Right ventricle myocardium superior (tissue), 1 donor: ENCODE measurements around the gene LRFN5. TPM values are rescaled to one million over a fixed set of nuclear protein-coding genes. Genes with fewer than 3 reads are reported as not detected.
"Not testable (repeated sequence)": the region's sequence is repeated elsewhere in the genome, so short reads cannot be mapped to it uniquely, and the experiment has no call there.

ENCODE experiments used
- ATAC-seq: fragments of 200-7000 bp; cut with Tn5 transposase; one replicate; pipeline ENCODE4 v1.9.1; 2020; ENCODE audit warnings: mild to moderate bottlenecking; ENCODE audit not compliant: poor library complexity
- DNase-seq: peaks from one replicate; pipeline ENCODE4 v3.0.0-alpha.2; 2020
- intact Hi-C: fragments of 100-400 bp; cut with DNase I; formaldehyde crosslinking; loops from one replicate; pipeline ENCODE4 v1.11.2; 2022
- total RNA-seq: library from RNA; stranded (reverse); fragmentation: NEBNext Ultra II Directional; extraction: Animal tissue kit (Norgen Biotek cat#: 25700); gene quantifications from one replicate; pipeline ENCODE4 v1.2.1, GENCODE V29; 2021
- donor health status: DM: no; HTN: yes; CAD: no; lungs with severe emphysema.

LRFN5 gene
- total RNA-seq, 1 donor from 2014 or later: 1.2 TPM

DNA sequence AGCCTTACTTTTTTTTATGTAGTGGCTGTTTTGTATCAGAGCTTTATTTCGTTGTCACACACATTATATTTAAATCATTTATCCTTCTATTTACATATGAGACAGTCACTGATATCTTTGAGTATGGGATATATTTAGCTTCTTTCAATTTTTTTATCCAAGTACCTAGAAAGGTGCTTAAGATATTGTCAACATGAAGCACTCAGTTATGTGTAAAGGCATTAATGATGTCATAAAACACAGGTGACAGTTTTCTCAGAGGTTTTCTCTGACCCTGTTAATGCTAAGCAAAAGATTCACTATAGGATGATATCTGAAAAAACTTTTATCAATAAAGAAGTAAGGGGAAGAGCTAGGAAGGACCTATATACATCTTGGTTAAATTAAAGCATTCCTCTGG, 23.2 kb downstream of the LRFN5 start:
- no peak for DNase-seq
- intact Hi-C loops: no loop called here
- ATAC-seq: no peak

DNA sequence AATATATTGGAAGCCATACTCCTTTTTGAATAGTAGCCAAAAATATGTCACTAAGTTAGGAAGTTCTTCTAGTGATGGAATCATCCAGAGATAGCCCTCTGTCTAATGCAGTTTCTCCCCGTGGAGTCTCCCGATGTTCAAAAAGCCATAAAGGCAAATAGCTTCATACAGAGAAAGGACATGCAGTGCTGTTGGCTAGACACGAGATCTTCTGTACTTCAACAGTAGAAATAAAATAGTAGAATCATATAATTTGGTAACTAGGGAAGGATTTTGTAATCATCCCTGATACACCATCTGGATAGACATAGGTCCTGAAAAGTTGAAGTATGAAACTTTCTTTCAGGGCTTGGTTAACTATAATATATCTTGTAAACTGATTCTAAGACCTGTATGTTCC, 27.6 kb downstream of the LRFN5 start:
- ATAC-seq (no peak), DNase-seq (no peak)
- intact Hi-C loops: no loop called here

DNA sequence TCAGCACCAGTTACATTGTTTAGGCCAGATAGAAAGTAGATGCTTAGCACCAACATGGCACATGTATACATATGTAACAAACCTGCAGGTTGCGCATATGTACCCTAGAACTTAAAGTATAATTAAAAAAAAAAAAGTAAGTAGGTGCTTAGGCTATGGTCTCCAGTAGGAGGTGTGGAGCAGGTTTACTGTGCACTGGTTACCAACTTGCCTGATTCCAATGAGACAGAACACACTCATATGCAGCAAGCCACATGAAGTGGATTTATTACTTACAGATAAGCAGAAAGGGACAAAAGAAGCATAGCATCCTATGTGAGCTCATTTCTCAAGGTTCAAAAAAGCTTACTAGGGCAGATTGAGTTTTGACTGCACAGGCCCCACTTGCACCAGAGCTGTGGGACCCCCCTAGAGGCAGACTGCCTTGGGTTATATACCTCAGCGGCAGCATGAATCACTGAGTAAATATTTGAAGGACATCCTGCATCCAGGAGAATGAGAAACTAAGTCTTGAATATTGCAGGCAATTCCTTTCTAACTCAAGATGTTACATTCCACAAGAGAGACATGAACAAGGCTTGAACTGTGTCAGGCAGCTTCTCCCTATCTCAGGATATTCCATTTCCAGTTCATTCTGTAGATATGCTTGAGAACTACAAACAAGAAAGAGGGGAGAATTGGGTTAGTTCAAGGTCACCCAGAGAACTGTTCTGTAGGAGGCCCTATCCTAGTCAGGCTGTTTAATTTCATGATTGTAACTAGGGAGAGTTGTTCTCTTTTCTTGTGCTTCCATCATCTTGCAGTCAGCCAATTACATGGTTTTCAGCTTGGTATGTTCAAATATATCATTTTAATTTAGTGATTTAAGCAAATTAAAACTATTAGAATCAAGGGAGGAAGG, 30.1 kb downstream of the LRFN5 start:
- ATAC-seq (no peak), DNase-seq (no peak)
- intact Hi-C loops: no loop called here

DNA sequence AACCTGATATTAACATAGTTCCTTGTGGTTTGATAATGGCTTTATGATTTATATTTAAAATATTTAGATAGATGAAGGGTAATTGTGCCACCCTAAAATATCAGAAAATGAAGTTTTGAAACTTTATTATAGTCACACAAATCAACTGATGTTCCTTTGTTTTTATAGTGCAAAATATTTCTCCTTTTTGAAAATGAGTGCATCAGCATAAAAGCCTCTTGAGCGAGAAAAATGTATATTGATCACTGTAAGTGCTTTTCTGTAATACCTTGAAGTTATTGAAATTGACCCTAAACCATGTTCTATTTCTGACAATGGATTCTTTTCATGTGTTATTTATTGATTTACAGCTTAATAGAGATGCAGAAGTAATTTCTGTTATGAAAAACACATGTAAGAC, 35.0 kb downstream of the LRFN5 start:
- intact Hi-C loops: no loop called here
- ATAC-seq (no peak), DNase-seq (no peak)

DNA sequence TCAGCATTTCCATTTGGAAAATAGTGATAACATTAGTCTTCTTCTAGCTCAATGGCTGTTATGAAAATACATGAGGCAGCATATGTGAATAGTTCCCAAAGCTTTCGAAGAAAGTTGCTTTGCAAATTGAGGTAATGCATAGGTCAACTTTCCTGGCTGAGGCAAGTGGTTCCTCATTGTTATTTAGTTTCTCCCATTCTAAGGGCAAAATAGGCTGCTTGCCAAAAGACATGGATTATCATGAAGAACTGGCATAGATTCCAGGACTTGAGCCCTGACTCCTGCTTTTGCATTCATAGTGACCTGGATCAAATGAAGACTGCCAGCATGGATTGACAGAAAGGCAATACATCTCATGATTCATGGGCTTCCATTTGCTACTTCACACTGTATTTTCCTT, 35.7 kb downstream of the LRFN5 start:
- intact Hi-C loops: no loop called here
- no peak for ATAC-seq
- DNase-seq: no peak

DNA sequence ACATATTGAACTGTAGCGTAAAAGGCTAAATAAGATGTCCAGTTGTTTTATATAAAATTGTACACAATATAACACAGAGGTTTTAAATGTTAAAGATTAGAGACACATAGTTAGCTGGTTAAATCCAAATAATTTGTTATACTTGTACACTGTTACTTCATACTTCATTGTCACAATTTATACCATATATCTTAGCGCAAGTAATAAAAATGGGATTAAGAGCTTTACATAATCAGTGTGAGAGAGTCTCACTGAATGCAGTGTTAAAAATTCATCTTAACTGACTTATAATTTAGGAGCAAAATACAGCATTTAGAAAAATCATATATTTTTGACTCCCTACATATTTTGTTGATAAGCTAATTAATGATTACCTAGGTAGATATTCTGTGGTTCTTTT, 36.1 kb downstream of the LRFN5 start:
- intact Hi-C loops: no loop called here
- no peak for ATAC-seq
- DNase-seq: no peak

DNA sequence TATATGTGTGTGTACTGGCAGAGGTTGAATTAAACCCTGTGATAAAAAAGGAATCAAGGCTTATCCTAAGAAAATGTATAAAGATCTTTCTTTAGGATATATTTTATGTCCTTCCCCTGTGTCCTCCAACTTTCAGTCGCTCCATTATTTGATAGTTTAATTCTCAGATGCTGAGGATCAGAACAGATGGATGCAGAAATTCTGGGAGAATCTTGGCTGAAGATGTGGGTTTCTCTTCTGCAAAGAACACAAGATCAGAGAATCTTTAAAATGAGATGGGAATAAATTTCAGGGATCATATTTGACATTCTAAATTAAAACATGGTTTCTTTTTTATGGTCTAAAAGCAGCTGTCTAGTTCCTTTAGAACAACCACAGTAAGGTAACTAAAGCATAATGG, 37.9 kb downstream of the LRFN5 start:
- intact Hi-C loops: no loop called here
- no peak for DNase-seq
- ATAC-seq: no peak

DNA sequence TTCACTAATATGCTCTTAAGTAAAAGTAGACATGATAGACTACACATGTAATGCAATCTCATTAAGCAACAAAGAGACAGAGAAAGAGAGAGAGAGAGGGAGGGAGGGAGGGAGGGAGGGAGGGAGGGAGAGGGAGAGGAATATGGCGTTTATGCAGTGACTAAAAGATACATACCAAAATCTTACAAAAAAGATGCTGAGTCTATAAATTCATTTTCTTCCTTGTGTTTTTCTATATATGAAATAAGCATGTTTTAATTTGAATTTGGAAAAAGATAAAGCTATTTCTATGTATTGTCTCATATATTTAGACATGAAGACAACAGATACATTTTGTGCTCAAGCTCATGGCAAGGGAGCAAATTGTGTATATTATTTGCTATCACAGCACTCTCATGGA, 44.1 kb downstream of the LRFN5 start:
- intact Hi-C loops: no loop called here
- DNase-seq (no peak), ATAC-seq (no peak)

DNA sequence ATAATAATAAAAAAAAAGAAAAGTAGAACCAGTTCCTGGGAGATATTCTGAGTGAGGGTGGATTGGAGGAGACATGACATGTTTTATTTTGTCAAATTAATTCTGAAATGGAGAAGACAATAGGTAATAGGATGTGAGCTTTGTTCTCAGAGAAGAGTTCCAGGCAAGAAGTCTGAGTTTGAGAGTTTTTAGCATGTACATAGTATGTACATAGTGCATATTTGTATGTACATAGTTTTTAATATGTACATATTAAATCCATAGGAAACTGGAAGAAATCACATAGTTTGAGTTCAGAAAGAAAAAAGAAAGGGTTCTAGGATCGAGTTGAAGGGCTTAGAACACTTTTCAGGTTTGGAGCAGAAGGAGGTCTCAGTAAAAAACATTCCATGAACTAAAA, 47.5 kb downstream of the LRFN5 start:
- intact Hi-C loops: no loop called here
- DNase-seq (no peak), ATAC-seq (no peak)

DNA sequence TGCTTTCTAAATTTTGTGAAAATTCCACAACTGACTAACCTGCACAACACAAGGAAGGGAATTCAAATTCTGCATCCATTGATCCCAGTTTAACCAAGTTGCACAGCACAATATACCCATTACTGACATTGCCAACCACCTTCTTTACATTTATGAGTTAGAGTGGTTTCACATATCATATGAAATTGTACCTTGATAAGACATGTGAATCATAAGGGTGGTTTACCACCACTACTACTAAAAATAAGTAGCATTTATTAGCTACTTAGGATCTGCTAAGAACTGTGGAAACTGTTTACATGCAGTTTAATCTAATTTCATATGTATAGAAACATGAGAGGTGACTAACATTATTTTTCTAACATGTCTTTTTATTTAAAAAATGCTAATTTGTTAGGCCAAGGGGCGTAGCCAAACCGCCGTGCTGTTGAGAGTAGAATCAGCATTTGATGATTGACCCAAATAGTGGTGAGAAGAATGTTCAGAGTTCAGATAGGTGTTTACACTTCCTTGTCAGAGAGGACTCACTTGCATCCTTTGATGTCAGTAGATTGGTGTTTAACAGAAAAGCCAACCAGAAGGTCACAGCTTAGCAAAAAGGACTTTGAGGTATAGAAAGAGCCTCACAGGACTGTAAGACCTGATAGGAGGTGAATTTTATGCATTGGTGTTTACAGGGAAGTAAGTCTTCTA, 56.2 kb downstream of the LRFN5 start:
- DNase-seq: no peak
- ATAC-seq: no peak
- intact Hi-C loops: no loop called here

DNA sequence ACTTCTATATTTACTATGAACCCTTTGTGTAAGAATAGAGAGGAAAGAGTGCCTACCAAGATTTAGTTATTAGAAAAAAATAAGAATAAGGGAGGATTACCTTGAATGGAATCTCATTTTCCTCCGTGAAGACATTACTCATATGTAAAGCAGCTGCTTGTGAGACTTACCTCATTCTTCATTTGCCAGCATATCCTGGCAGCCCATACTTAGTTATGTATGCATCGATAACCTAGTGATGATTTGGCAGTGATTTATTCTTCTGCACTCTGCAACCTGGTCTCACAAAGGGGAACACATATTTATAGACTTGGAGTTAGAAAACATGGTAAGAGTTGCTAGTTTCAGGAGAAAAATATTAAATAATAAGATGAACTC, 56.8 kb downstream of the LRFN5 start:
- ATAC-seq (no peak), DNase-seq (no peak)
- intact Hi-C loops: no loop called here

DNA sequence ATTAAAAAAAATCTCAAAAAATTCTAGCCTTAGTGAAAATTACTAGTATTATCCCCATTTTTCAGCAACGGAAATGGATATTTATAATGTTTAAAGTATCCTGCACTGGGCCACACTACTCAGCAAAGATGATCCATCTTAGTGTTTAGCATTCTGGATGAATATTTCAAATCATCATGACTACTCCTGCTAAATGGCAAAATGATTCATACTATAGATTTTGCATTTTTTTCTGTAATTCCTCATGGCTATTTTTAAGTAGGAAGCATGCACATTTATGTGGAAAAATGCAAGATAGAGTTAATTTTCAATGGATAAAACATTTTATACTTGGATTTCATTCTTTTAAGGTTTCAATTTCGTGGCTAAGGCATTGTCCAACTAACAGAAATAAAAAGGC, 59.6 kb downstream of the LRFN5 start:
- DNase-seq: no peak
- no peak for ATAC-seq
- intact Hi-C loops: no loop called here

DNA sequence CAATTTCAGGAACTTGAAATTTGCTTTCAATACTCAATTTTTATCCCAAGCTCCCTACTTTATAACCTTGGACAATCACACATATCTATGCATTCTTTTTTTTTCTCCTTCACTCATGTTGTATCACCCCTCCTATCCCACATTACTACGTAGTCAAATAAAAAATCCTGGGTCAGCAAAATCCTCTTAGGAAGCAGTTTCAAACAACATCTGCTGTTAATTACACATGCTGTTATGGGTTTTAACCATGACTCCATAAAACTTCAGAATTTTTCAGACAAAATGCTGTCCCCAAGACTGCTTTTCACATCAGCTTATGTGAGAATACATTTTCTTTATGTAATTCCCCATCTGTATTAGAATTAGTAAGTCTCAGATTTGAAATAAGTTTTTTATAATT, 61.7 kb downstream of the LRFN5 start:
- ATAC-seq (no peak), DNase-seq (no peak)
- intact Hi-C loops: no loop called here

DNA sequence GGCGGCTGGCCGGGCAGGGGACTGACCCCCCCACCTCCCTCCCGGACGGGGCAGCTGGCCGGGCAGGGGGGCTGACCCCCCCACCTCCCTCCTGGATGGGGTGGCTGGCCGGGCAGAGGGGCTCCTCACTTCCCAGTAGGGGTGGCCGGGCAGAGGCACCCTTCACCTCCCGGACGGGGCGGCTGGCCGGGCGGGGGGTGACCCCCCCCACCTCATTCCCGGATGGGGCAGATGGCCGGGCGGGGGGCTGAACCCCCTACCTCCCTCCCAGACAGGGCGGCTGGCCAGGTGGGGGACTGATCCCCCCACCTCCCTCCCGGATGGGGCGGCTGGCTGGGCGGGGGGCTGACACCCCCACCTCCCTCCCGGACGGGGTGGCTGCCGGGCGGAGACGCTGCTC, 66.9 kb downstream of the LRFN5 start:
- intact Hi-C loops: not testable (repeated sequence)
- peak; percentile 20 for DNase-seq

DNA sequence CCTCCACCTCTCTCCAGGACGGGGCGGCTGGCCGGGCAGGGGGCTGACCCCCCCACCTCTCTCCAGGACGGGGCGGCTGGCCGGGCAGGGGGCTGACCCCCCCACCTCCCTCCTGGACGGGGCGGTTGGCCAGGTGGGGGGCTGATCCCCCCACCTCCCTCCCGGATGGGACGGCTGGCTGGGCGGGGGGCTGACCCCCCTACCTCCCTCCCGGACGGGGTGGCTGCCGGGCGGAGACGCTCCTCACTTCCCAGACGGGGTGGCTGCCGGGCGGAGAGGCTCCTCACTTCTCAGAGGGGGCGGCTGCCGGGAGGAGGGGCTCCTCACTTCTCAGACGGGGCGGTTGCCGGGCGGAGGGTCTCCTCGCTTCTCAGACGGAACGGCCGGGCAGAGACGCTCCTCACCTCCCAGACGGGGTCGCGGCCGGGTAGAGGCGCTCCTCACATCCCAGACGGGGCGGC, 67.9 kb downstream of the LRFN5 start:
- ATAC-seq, DNase-seq, intact Hi-C loops: not testable (repeated sequence)

More for the DNA sequence above, 66.9 kb downstream of the LRFN5 start:
- not testable (repeated sequence) for ATAC-seq

DNA sequence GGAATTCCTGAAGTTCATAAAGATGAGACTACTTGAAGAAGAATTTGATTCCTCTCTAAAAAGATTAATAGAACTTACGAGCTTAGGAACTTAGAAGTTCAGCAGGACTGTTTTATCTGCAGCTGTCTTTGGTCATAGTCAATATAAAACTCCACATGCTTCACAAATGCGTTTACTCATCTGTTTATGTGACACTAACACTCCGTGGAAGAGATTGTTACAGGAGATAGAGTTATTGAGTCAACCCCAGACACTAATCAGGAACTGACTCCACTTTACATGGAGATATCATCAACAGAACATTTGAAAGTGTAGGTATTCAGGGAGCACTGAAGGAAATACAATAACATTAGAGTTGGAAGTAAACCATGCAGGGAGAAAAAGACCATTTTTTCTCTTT, 92.8 kb downstream of the LRFN5 start:
- intact Hi-C loops: no loop called here
- DNase-seq: no peak
- no peak for ATAC-seq

DNA sequence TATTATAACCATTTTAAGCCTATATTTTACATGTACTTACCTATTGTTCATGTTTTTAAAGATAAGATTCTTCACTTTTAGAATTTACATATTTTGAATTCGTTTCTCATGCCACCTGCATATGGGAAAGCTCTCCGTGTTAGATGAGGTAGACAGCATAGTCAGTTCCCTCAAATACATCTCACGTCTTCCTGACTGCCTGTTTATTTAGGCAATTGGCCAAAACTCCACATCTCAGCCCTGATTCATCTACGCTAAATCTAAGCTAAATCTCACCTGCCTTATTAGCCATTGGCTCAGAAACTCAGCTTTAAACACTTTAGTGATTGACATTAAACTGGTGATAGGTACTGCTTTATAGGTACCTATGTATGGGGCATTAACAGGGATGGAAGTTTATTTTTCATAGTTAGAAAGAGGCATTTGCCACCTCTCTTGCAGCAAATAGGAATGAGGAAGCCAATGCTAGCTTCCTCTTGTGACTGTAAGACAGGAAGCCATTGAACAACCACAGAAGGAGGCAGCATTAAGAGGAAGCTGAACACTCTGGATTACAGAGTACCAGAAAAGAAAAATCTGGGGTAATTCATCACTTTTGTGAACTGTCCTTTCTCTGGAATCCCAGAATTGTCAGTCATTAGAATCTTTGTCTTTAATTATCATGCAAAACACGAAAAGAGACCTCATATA, 111.9 kb downstream of the LRFN5 start:
- intact Hi-C loops: no loop called here
- ATAC-seq (no peak), DNase-seq (no peak)

DNA sequence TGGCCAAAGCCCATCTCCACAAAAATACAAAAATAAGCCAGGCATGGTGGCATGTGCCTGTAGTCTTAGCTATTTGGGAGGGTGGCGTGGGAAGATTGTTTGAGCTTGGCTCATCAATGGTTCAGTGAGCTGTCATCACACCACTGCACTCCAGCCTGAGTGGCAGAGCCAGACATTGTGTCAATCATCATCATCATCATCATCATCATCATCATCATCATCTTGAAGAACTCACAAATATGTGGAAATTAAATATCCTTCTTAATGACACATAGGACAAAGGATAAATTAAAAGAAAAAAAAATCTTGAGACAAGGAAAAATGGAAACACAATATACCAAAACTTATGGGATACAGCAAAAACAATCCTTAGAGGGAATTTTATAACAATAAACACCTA, 132.5 kb downstream of the LRFN5 start:
- intact Hi-C loops: no loop called here

DNA sequence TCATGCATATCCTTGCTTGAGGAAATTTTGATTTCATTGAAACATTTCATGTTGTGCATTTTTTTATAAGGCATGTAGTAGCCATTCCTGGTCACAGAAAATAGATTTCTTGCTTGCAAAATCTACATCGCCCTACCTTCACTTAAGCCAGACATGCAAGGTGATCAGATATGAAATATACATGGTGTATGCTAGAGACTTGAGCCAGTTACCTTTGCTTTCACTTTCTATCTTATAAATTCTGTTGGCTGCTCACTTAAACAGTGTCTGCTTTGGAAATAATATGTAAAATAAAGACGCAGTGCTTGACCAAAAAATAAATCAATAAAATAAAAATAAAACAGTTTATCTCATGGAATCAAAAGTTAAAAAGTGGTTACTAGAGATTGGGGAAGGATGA, 136.5 kb downstream of the LRFN5 start:
- DNase-seq: no peak
- ATAC-seq: no peak
- intact Hi-C loops: no loop called here

More for the DNA sequence above, 132.5 kb downstream of the LRFN5 start:
- ATAC-seq (no peak), DNase-seq (no peak)

DNA sequence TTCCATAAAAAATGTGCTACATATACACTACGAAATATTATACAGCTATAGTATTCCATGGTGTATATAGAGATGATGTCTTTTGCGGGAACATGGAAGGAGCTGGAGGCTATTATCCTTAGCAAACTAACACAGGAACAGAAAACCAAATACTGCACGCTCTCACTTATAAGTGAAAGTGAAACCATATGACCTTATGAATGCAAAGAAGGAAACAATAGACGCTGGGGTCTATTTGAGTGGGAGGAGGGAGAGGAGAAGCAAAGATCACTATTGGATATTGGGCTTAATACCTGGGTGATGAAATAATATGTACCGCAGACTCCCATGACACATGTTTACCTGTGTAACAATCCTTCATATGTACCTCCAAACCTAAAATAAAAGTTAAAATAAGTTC, 142.8 kb downstream of the LRFN5 start:
- ATAC-seq (no peak), DNase-seq (no peak)
- intact Hi-C loops: no loop called here
